ENCODE data around the gene DRAM2. TPM values are rescaled to one million over a fixed set of nuclear protein-coding genes. Genes with fewer than 3 reads are reported as not detected.

DRAM2 gene
- total and polyA plus RNA-seq, 2 donors (not counting 3 experiments of a cell fraction or from before 2014, with no cell fraction given), result 21.7 to 55.9 TPM

DNA sequence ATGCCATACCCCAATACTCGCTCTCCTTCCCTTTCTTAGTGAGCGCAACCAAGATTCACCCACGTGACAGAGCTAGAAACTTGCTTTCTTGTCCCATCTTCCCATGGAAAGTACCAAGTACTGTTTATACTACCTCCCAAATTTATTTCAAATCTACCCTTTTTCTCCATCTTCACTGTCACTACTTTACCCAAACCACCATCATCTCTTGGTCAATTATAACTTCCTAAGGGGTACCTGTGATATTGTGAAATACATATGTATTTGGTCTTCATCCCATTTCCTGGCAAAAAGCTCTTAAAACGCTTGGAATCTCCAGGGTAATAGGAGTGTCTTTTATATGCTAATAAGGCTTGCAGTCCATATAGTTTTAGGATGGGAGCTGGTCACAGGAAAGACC, 8.2 kb downstream of the DRAM2 start:
- no peaks in the 10 kb centered on the region for H3K9me1 ChIP-seq (replicated peaks; ENCODE audit: control insufficient read depth, extremely low read depth, insufficient read depth, low read length)
- H3K4me3 ChIP-seq (replicated peaks in 1 of 3; ENCODE audit: insufficient read depth in 1 of 3, low read depth in 1 of 3, low read length in 3 of 3), result no peak overlapping the region
- H3K9me3 ChIP-seq (replicated peaks; ENCODE audit: control insufficient read depth, insufficient read depth, low read length), result no peaks in the 10 kb centered on the region
- no peak overlapping the region for H3K4me2 ChIP-seq (ENCODE audit: insufficient read depth, low read length)
- dilution Hi-C loops (cut with MboI; ENCODE audit: extremely low pct_ligation_motif_present, low sequenced_read_pairs), result no loop called here
- no peaks in the 10 kb centered on the region for H3K27me3 ChIP-seq (ENCODE audit: control insufficient read depth in 2 of 2, insufficient read depth in 2 of 2, low read length in 2 of 2)
- H3K4me1 ChIP-seq (ENCODE audit: control insufficient read depth, extremely low read depth, insufficient read depth, low read length), result no peaks in the 10 kb centered on the region
- DNase-seq (ENCODE audit: low read depth, low spot score) (no peak), FAIRE-seq (no peak)
- BruUV-seq (replicated peaks), result no TSS peak
- ChIA-PET POLR2A (no interaction called here), CTCF (no interaction called here)
- intact Hi-C loops (cut with micrococcal nuclease), result no loop called here
- H3K27ac ChIP-seq (ENCODE audit: insufficient read depth, low read depth, low read length), result no peak overlapping the region
- H3K79me2 ChIP-seq (ENCODE audit: control insufficient read depth, insufficient read depth, low read length), result no peaks in the 10 kb centered on the region
- TF ChIP-seq POLR2AphosphoS5 (IDR thresholded peaks at IDR 0.05; ENCODE audit: insufficient read depth, low read depth, low read length) (no peak), JUN (IDR thresholded peaks at IDR 0.05; ENCODE audit: borderline replicate concordance, insufficient read depth, insufficient read length, low read depth) (no peak), GATA2 (IDR thresholded peaks at IDR 0.05; ENCODE audit: insufficient read depth, insufficient read length, low read depth, low read length) (no peak)
- no peaks in the 10 kb centered on the region for H4K20me1 ChIP-seq (replicated peaks; ENCODE audit: control insufficient read depth, extremely low read depth, insufficient read depth, low read length)
- H2AFZ ChIP-seq (ENCODE audit: low read depth, low read length), result no peak overlapping the region
- no peak overlapping the region for H3K9ac ChIP-seq (replicated peaks; ENCODE audit: extremely low read depth, insufficient read depth, low read length)
- H3K36me3 ChIP-seq (ENCODE audit: control insufficient read depth in 2 of 2, extremely low read depth in 1 of 2, insufficient read depth in 2 of 2, low read length in 2 of 2), result peaks cover 2 to 3% of the 10 kb centered on the region in 2 experiments

DNA sequence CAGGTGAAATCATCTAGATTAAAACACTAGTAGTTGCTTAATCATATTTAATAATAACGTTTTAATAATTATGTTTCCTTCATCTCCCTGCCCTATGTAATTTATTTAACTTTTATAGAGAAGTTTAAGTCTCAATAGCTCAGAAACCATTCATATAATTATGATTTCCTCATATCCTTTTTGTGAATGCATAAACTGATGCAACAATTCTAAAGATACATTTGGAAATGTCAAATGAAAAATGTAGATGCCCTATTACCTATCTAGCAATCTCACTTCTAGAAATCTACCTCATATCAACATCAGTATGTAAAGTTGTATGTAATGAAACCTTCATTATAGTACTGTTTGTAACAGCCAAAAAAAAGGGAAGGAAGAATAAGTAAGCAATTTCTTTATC, 10.5 kb downstream of the DRAM2 start:
- intact Hi-C loops (cut with micrococcal nuclease), result no loop called here
- Histone ChIP-seq H3K79me2 (ENCODE audit: control insufficient read depth, insufficient read depth, low read length) (no peaks in the 10 kb centered on the region), H3K4me3 (replicated peaks in 1 of 3; ENCODE audit: insufficient read depth in 1 of 3, low read depth in 1 of 3, low read length in 3 of 3) (no peak overlapping the region), H3K36me3 (ENCODE audit: control insufficient read depth in 2 of 2, extremely low read depth in 1 of 2, insufficient read depth in 2 of 2, low read length in 2 of 2) (peaks cover 2 to 4% of the 10 kb centered on the region in 2 experiments), H3K27ac (ENCODE audit: insufficient read depth, low read depth, low read length) (no peak overlapping the region), H3K4me2 (ENCODE audit: insufficient read depth, low read length) (no peak overlapping the region), H3K9me3 (replicated peaks; ENCODE audit: control insufficient read depth, insufficient read depth, low read length) (no peaks in the 10 kb centered on the region), H3K4me1 (ENCODE audit: control insufficient read depth, extremely low read depth, insufficient read depth, low read length) (no peaks in the 10 kb centered on the region), H3K27me3 (ENCODE audit: control insufficient read depth in 2 of 2, insufficient read depth in 2 of 2, low read length in 2 of 2) (no peaks in the 10 kb centered on the region), H4K20me1 (replicated peaks; ENCODE audit: control insufficient read depth, extremely low read depth, insufficient read depth, low read length) (no peaks in the 10 kb centered on the region), H3K9ac (replicated peaks; ENCODE audit: extremely low read depth, insufficient read depth, low read length) (no peak overlapping the region), H2AFZ (ENCODE audit: low read depth, low read length) (no peak overlapping the region), H3K9me1 (replicated peaks; ENCODE audit: control insufficient read depth, extremely low read depth, insufficient read depth, low read length) (peaks cover 3% of the 10 kb centered on the region)
- no TSS peak for BruUV-seq (replicated peaks)
- FAIRE-seq (no peak), DNase-seq (ENCODE audit: low read depth, low spot score) (no peak)
- TF ChIP-seq GATA2 (IDR thresholded peaks at IDR 0.05; ENCODE audit: insufficient read depth, insufficient read length, low read depth, low read length) (no peak), POLR2A (IDR thresholded peaks at IDR 0.05; ENCODE audit: low read depth, low read length) (no peak), EZH2 (IDR thresholded peaks at IDR 0.05; ENCODE audit: borderline replicate concordance, low read depth, low read length, severe bottlenecking) (no peak), FOS (IDR thresholded peaks at IDR 0.05; ENCODE audit: borderline replicate concordance, insufficient read depth, low read length) (no peak), JUN (IDR thresholded peaks at IDR 0.05; ENCODE audit: borderline replicate concordance, insufficient read depth, insufficient read length, low read depth) (no peak), POLR2AphosphoS5 (IDR thresholded peaks at IDR 0.05; ENCODE audit: insufficient read depth, low read depth, low read length) (no peak), MYC (IDR thresholded peaks at IDR 0.05; ENCODE audit: low read depth, low read length) (no peak)
- TF ChIP-seq, protein P1, sequence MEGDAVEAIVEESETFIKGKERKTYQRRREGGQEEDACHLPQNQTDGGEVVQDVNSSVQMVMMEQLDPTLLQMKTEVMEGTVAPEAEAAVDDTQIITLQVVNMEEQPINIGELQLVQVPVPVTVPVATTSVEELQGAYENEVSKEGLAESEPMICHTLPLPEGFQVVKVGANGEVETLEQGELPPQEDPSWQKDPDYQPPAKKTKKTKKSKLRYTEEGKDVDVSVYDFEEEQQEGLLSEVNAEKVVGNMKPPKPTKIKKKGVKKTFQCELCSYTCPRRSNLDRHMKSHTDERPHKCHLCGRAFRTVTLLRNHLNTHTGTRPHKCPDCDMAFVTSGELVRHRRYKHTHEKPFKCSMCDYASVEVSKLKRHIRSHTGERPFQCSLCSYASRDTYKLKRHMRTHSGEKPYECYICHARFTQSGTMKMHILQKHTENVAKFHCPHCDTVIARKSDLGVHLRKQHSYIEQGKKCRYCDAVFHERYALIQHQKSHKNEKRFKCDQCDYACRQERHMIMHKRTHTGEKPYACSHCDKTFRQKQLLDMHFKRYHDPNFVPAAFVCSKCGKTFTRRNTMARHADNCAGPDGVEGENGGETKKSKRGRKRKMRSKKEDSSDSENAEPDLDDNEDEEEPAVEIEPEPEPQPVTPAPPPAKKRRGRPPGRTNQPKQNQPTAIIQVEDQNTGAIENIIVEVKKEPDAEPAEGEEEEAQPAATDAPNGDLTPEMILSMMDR (IDR thresholded peaks at IDR 0.05; ENCODE audit: extremely low read depth in 1 of 2, insufficient read depth in 1 of 2, low read depth in 1 of 2, low read length in 2 of 2), result no peak
- TF ChIP-seq, protein P2, sequence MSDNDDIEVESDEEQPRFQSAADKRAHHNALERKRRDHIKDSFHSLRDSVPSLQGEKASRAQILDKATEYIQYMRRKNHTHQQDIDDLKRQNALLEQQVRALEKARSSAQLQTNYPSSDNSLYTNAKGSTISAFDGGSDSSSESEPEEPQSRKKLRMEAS (IDR thresholded peaks at IDR 0.05; ENCODE audit: insufficient read depth, insufficient read length), result no peak
- ChIA-PET POLR2A (no interaction called here), CTCF (no interaction called here)
- dilution Hi-C loops (cut with MboI; ENCODE audit: extremely low pct_ligation_motif_present, low sequenced_read_pairs), result no loop called here
